Measurements from ENCODE around the gene CNGA3.
A peak's percentile ranks its signal among the peaks of the same experiment; 100 is the strongest.

Gene CNGA3

GRCh38 chr2:98376996-98377395 is 30.7 kb downstream of the CNGA3 start:
- no peak for DNase-seq (ENCODE audit: low read depth in 2 of 2)

- no peak for DNase-seq (ENCODE audit: low read depth in 2 of 2)
Observed at GRCh38 chr2:98377544-98377943, 31.3 kb downstream of the CNGA3 start.

GRCh38 chr2:98378196-98378595 is 31.9 kb downstream of the CNGA3 start:
- no peak for DNase-seq (ENCODE audit: low read depth in 2 of 2)

- no peak for DNase-seq (ENCODE audit: low read depth in 2 of 2)
Observed at GRCh38 chr2:98378901-98379300, 32.6 kb downstream of the CNGA3 start.

- no peak for DNase-seq (ENCODE audit: low read depth in 2 of 2)
Observed at GRCh38 chr2:98379311-98380202, 33.3 kb downstream of the CNGA3 start.

GRCh38 chr2:98380203-98380535 is 33.9 kb downstream of the CNGA3 start:
- DNase-seq (ENCODE audit: low read depth in 2 of 2): no peak

GRCh38 chr2:98381494-98381893 is 35.2 kb downstream of the CNGA3 start:
- DNase-seq (ENCODE audit: low read depth in 2 of 2): no peak

- DNase-seq (ENCODE audit: low read depth in 2 of 2): no peak
Observed at GRCh38 chr2:98382086-98382485, 35.8 kb downstream of the CNGA3 start.

GRCh38 chr2:98382739-98383138 is 36.5 kb downstream of the CNGA3 start:
- no peak for DNase-seq (ENCODE audit: low read depth in 2 of 2)

- DNase-seq (ENCODE audit: low read depth in 2 of 2): no peak
Observed at GRCh38 chr2:98383166-98383565, 36.9 kb downstream of the CNGA3 start.

- peak; percentile 47 to 67 for DNase-seq (ENCODE audit: low read depth in 2 of 2)
Observed at GRCh38 chr2:98385050-98385699, 38.9 kb downstream of the CNGA3 start.

GRCh38 chr2:98387478-98387877 is 41.2 kb downstream of the CNGA3 start:
- no peak for DNase-seq (ENCODE audit: low read depth in 2 of 2)

- DNase-seq (ENCODE audit: low read depth in 2 of 2): no peak
Observed at GRCh38 chr2:98388081-98388480, 41.8 kb downstream of the CNGA3 start.

GRCh38 chr2:98388601-98389250 is 42.5 kb downstream of the CNGA3 start:
- no peak for DNase-seq (ENCODE audit: low read depth in 2 of 2)

- DNase-seq (ENCODE audit: low read depth in 2 of 2): no peak
Observed at GRCh38 chr2:98389251-98389605, 43.0 kb downstream of the CNGA3 start.

GRCh38 chr2:98390571-98391476 is 44.6 kb downstream of the CNGA3 start:
- DNase-seq (ENCODE audit: low read depth in 2 of 2): no peak

GRCh38 chr2:98391581-98392270 is 45.5 kb downstream of the CNGA3 start:
- DNase-seq (ENCODE audit: low read depth in 2 of 2): no peak

GRCh38 chr2:98393354-98393753 is 47.1 kb downstream of the CNGA3 start:
- DNase-seq (ENCODE audit: low read depth in 2 of 2): no peak

- DNase-seq (ENCODE audit: low read depth in 2 of 2): no peak
Observed at GRCh38 chr2:98394595-98395153, 48.4 kb downstream of the CNGA3 start.

- no peak for DNase-seq (ENCODE audit: low read depth in 2 of 2)
Observed at GRCh38 chr2:98395977-98396376, 49.7 kb downstream of the CNGA3 start.
